ENCODE results near the gene MAP2K1.

- TF ChIP-seq CTCF (IDR thresholded peaks at IDR 0.05) (no peak), POLR2AphosphoS5 (IDR thresholded peaks at IDR 0.05) (no peak)
Observed at GRCh38 chr15:66374179-66374578, 12.5 kb upstream of the MAP2K1 start.

Data from transverse colon (tissue), 4 donors.